ENCODE results near the gene ONECUT3.

ONECUT3 gene

DNA sequence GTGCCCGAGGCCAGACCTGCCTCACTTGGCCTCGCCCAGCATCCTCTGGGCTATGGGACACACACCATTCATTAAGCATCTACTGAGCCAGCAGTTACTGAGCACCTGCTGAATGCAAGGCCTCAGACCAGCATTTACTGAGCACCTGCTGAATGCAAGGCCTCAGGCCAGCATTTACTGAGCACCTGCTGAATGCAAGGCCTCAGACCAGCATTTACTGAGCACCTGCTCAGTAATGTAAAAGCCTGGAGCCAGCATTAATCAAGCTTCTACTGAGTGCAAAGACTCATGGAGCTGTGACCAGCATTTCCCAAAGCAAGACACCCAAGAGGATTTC, 55.1 kb downstream of the ONECUT3 start:
- H3K4me3 ChIP-seq (ENCODE audit: low read depth, low read length) = no peak overlapping the region
- DNase-seq (ENCODE audit: low read depth) = no peak

GRCh38 chr19:1809678-1810077, 56.4 kb downstream of the ONECUT3 start:
- no peak overlapping the region for H3K4me3 ChIP-seq (ENCODE audit: low read depth, low read length)
- DNase-seq (ENCODE audit: low read depth) = no peak

GRCh38 chr19:1810439-1811160, 57.3 kb downstream of the ONECUT3 start:
- DNase-seq (ENCODE audit: low read depth) = no peak
- H3K4me3 ChIP-seq (ENCODE audit: low read depth, low read length) = no peak overlapping the region

- no peak for DNase-seq (ENCODE audit: low read depth)
- H3K4me3 ChIP-seq (ENCODE audit: low read depth, low read length) = peak overlapping the region; percentile 64
Observed at GRCh38 chr19:1811472-1811894, 58.2 kb downstream of the ONECUT3 start.

- no peak for DNase-seq (ENCODE audit: low read depth)
- peak within 1 kb of the TSS; percentile 64 for H3K4me3 ChIP-seq (ENCODE audit: low read depth, low read length)
Observed at GRCh38 chr19:1811942-1812425, 58.7 kb downstream of the ONECUT3 start, which contains the start of gene ATP8B3. TSS of gene ATP8B3 (minus strand) at chr19:1812276. CDS start at chr19:1811736, 540 bp downstream.

GRCh38 chr19:1812426-1813191, 59.3 kb downstream of the ONECUT3 start:
- peak overlapping the region; percentile 64 for H3K4me3 ChIP-seq (ENCODE audit: low read depth, low read length)
- DNase-seq (ENCODE audit: low read depth) = peak; percentile 61

DNA sequence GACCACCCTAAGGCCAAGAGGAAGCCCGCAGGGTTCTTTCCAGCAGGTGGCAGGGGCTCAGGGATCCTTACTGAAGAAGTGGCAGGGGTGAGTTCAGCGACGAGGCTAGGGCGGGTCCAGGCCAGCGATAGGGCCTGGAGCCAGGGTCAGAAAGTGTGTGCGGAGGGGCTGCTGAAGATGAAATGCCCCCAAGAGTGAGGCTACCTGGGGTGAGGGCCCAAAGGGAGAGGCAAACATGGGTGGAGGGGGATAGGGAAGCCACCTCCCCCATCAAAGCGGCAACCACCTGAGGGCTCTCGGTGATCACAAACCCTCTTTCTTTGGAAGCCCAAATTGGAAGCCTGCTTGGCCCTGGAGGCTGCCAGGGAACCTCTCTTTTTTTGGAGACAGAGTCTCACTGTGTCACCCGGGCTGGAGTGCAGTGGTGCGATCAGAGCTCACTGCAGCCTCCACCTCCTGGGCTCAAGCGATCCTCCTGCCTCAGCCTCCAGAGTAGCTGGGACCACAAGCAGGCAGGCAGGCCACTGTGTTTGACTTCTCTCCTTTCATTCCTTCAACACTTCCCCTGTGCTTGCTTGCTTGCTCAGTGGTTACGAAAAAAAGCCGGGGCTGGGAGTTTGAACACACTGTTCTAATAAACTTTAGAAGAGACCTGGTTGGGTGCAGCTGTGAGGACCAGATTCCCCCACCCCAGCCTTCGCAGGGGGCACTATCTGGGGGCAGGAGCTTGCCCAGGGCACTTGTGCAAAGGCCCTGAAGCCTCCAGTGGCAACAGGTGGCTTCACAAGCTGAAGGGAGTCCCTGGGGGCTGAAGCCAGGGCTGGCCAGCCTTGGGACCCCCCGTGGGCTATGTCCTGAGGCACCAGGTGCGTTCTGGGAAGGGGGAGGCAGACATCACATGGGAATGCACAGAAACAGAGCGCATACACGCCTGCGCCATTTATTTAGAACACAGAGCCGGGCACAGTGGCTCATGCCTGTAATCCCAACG, 60.2 kb downstream of the ONECUT3 start:
- no peak for DNase-seq (ENCODE audit: low read depth)
- peak overlapping the region; percentile 64 for H3K4me3 ChIP-seq (ENCODE audit: low read depth, low read length)

GRCh38 chr19:1814391-1814790, 61.1 kb downstream of the ONECUT3 start:
- DNase-seq (ENCODE audit: low read depth) = no peak
- H3K4me3 ChIP-seq (ENCODE audit: low read depth, low read length) = no peak overlapping the region

- H3K4me3 ChIP-seq (ENCODE audit: low read depth, low read length) = no peak overlapping the region
- no peak for DNase-seq (ENCODE audit: low read depth)
Observed at GRCh38 chr19:1814833-1815604, 61.7 kb downstream of the ONECUT3 start.

DNA sequence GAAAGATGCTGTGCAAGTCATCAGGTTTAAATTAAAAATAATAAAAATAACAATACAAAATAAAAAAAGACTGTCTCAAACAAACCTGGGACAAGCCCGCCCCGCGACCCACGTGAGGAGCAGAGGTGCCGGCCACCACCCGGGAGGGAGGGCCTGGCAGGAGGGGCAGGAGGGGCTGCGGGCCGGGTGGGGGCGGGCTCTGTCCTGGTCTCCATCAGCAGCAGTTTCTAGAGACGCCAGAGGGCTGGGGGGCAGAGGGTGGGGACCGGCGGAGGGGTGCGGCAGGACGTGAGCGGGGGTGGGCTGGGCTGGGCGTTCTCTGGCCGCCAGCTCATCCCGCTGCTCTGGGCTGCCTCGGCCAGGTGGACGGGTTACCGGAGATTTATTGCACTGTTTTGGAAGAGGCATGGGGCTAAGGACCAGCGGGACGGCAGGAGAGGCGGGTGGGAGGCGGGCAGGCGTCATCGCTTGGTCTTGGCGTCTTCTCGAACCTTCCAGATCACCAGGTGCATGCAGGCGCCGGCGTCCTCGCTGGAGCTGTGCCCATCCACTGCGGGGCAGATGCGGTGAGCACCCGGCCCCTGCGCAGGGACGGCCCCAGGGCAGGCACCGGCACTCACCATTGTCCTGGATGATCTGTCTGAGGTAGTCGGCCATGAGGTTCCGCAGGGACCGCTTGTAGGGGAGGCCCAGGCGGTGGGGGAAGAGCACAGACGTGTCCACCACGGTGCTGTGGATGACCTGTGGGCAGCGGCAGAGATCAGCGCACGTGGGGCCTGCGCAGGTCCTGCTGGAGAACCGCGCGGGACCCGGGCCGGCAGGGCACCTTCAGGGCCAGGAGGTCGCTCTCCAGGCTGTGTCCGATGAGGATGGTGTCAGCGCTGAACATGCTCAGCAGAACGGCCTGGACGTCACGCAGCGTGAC, 62.6 kb downstream of the ONECUT3 start:
- DNase-seq (ENCODE audit: low read depth) = no peak
- no peak overlapping the region for H3K4me3 ChIP-seq (ENCODE audit: low read depth, low read length)

GRCh38 chr19:1816530-1817298, 63.4 kb downstream of the ONECUT3 start:
- H3K4me3 ChIP-seq (ENCODE audit: low read depth, low read length) = no peak overlapping the region

GRCh38 chr19:1817553-1818179, 64.4 kb downstream of the ONECUT3 start:
- H3K4me3 ChIP-seq (ENCODE audit: low read depth, low read length) = no peak overlapping the region
- DNase-seq (ENCODE audit: low read depth) = no peak

More at GRCh38 chr19:1816530-1817298, 63.4 kb downstream of the ONECUT3 start:
- DNase-seq (ENCODE audit: low read depth) = no peak

DNA sequence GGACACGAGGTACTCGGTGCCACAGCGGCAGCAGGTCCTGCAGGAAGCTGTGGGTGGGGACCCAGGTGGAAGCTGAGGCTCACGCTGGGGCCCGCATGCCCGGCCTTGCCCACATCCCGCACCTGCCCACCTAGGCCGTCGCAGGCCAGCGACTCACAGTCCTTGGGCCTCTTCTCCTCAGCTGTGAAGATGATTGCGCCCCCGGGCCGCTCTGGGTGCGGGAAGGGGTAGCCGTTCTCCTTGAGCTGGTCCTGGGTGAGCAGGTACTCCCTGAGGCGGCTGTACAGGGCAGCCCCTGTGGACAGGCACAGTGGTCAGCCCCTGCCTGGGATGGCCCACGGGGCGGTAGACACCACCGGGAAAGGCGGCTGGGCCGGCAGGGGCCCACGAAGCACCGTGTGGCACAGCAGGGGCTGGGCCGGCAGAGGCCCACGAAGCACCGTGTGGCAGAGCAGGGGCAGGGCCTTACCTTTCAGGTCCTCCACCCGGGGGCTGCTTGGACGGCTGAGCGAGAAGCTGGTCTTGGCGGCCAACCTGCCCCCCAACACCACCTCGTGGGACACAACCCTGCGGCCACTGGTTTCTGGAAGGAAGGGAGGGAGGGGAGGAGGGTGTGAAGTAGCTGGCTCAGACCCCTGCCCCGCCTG, 65.4 kb downstream of the ONECUT3 start:
- H3K4me3 ChIP-seq (ENCODE audit: low read depth, low read length) = no peak overlapping the region
- DNase-seq (ENCODE audit: low read depth) = no peak

DNA sequence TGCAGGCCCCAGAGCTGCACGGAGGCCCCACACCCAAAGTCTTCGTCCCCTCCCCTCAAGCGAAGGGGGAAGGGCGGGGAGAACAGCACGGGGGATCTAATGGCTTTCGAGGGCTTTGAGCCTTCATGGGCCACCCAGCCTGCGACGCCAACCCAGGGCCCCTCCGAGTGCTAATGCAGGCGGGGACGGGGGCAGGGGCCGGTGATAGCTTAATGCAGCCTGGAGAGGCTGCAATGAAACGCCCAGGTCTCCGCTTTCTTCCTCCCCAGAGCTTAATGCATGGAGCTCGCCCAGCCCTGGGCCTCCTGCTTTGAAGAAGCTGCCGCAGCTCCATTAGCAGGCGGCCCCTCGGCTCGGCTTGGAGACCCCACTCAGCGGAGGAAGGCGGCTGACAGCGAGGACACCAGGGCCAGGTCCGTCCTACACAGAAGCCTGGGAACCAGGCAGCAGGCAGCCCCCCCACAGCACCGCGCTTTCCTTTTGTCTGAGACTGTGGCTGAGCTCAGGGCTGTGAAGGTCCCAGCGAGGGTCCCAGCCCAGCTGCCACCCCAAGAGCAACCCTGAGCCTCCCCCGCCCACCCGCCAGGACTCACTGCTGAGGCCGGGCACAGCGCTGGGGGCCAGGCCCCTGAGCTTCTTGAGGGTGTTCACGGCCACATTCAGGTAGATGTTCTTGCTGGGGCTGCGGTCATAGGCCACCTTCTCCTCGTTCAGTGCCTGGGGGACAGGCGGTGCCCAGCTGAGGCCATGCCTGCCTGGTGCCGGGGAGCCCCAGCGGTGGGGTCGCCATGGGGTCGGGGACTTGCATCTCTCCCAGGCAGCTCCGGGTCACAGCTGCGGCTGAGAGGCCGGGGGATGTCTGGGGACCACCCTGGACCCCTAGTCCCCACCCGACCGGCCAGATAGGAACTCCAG, 66.3 kb downstream of the ONECUT3 start:
- no peak overlapping the region for H3K4me3 ChIP-seq (ENCODE audit: low read depth, low read length)
- no peak for DNase-seq (ENCODE audit: low read depth)

GRCh38 chr19:1822210-1822609, 68.9 kb downstream of the ONECUT3 start:
- no peak overlapping the region for H3K4me3 ChIP-seq (ENCODE audit: low read depth, low read length)
- DNase-seq (ENCODE audit: low read depth) = no peak

All from skeletal muscle cell (primary cell).